GM19099 (cell line): ENCODE data around the gene PDE6D.

Experiments used
- POLR2A ChIP-seq: IDR thresholded peaks from 3 replicates; pipeline ENCODE4 v1.6.1; 2011; ENCODE audit warnings: low read depth; ENCODE audit not compliant: insufficient read length; ENCODE audit errors: extremely low read depth

Gene PDE6D

GRCh38 chr2:231704017-231704416 is 77.1 kb downstream of the PDE6D start:
- no peak for TF ChIP-seq POLR2A

DNA sequence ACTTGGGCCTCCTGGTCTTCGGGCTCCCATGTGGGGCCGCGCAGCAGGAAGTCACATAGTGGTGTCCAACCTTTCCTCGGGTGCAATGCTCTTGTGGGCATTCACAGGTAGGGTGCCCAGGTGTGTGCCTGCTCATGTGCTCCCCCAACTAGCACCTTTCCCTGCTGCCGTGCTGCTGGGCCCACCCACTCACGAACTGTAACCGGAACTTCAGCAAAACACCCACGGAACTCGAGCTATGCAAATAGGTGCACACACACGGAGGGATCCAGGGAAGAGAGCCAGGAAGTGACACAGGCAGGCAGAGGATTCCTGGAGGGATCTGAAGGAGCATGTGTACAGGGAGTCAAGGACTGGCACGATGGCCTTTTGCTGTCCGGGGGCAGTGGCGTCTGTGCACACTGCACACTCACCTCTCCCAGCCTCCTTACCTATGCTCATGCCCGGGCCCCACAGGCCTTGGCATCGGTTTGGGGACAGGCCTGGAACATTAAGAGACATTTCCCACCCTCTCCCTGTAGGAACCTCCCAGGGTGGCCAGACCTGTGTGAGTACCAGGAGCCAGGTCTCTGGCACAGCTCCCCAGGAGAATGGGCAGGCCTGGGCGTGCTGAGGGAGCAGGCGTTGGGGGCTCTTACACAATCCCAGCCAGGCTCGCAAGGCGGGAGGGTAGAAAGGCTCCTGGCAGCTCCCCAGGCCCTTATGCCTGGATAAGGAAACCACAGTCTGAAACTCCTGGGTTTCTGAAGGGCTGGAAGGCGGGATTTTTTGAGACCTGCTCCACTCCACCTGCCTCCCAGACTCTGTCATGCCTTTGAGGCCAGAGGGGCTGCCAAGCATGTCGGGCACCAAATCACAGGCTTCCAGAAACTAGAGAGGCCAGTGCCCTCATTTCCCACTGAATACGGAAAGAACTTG is 79.4 kb downstream of the PDE6D start:
- no peak for TF ChIP-seq POLR2A

DNA sequence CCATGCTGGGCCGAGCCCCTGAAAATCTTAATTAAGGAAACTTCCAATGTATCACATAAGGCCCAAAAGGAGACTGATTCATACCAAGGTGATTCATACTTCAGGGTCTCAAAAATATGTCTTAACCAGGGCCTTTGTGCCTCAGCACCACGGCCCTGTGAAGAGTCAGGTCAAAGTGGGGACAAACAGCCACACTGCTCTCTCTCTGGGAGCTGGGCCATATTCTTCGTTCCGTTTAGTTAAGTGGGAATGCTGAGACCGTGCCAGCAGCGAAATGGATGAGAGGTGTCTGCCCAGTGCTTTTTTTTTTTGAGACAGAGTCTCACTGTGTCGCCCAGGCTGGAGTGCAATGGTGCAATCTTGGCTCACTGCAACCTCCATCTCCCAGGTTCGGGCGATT is 82.1 kb downstream of the PDE6D start:
- TF ChIP-seq POLR2A: no peak

DNA sequence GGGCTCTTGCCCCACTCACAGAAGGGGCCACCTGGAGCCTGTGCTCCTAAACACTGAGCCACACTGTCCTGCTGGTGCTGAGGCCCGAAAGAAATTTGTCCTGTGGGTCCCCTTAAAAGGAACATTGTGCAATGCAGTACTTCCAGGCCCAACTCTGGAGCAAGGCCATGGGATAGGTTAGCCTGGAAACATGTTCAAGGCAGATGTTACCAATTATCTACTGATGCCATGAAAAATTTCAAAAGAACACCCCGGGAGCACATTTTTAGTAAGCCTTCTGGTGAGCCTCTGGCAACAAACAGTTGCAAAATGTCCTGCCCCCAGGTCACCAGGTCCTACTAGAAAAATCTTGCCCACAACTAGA is 85.1 kb downstream of the PDE6D start:
- no peak for TF ChIP-seq POLR2A

DNA sequence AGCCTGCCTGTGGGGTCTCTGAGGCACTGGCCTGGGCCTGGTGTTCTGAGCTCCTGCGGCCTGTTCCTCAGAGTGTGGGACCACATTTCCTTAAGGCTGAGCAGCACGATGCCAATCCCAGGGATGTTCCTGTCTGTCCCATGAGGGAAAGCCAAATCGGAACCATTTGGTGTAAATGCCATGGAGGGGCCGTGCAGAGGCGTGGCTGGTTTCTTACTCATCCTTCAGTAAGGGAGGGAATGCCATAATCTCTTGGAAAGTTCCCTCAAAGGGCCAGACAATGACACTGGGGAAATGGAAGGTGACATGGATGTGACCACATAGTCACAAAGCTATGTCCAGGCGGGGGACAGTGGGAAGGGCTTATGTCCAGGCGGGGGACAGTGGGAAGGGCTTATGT is 87.1 kb downstream of the PDE6D start:
- no peak for TF ChIP-seq POLR2A

GRCh38 chr2:231692847-231693246 is 88.2 kb downstream of the PDE6D start:
- no peak for TF ChIP-seq POLR2A

DNA sequence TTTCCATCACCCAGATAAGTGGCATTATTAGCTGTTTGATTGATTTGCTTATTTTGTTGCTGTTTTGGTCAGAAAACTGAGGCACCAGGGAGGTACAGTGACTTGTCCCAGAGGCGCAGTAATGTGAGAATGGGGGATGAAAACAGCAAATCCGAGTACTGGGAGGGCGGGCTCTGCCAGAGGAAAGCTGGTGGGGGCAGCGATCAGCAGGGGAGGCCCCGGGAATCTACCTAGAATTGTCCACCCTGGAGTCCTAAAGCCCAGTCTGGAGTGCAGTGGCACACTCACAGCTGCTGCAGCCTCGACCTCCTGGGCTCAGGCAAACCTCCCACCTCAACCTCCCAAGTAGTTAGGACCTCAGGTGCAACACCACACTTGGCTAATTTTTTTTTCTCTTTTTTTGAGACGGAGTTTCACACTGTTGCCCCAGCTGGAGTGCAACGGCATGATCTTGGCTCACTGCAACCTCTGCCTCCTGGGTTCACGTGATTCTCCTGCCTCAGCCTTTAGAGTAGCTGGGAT is 89.8 kb downstream of the PDE6D start:
- TF ChIP-seq POLR2A: no peak

- no peak for TF ChIP-seq POLR2A
Observed at GRCh38 chr2:231689124-231689893, 91.8 kb downstream of the PDE6D start.

DNA sequence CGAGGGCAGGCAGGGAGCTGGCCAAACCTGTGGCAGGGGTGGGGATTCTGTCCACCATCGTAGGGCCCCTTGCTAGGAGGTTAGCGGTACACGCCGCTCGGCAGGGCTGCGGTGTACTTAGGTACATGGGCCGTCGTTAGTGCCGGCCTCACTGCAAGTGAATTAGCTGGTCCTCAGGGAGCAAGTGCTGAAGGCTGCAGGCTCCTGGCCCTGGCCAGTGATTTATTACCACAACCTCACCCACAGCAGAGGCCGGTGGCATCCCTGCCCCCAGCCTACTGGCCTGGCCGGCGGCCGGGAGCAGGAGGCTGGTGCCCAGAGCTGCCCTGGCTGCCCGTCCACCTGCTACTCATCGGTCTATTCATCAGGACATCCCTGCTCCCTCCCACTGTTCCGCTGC is 92.4 kb downstream of the PDE6D start:
- no peak for TF ChIP-seq POLR2A

- TF ChIP-seq POLR2A: no peak
Observed at GRCh38 chr2:231687961-231688360, 93.1 kb downstream of the PDE6D start.

GRCh38 chr2:231687133-231687852 is 93.8 kb downstream of the PDE6D start:
- TF ChIP-seq POLR2A: no peak

DNA sequence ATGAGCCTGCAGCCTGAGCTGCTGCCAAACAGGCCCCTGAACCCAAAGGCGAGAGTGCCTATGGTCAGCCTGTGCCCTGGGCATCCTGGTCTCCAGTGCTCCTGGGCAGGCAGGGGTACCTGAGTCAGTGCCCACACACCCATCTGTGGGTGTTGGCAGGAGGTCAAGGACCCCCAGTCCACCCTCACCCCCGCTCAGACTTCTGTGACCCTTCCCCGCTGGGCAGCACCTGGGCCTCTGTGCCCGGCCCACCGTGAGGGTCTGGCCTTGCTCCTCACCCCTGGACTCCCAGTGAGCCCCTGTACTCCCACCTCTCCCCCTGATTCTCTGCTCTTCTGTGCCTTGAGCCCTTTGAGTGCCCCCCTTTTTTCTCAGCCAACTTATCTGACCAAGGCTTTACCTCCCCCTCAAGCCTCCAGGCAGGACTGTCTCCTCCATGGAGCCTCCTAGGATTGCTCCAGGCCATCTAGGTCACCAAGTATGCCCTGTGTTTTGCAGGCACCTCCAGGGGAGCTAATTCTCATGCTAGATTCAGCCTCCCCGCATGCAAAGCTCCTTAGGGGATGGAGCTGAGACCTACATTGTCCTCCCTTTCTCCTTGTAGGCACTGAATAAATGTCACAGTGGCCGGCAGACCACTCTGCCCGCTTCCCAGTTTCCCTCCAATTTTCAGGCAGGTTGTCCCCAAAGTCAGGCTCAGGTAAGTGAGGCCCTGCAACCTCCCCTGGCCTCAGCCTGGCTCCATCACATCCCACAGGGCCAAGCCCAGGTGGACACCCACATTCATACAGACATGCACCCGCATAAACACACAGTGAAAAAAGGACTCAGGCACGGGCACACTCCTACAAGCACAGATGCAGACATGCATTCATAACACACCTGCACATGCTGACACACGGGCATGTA is 94.6 kb downstream of the PDE6D start:
- TF ChIP-seq POLR2A: no peak

- TF ChIP-seq POLR2A: no peak
Observed at GRCh38 chr2:231685349-231686191, 95.5 kb downstream of the PDE6D start.
